ENCODE data around the gene TMEM59L.

DNA sequence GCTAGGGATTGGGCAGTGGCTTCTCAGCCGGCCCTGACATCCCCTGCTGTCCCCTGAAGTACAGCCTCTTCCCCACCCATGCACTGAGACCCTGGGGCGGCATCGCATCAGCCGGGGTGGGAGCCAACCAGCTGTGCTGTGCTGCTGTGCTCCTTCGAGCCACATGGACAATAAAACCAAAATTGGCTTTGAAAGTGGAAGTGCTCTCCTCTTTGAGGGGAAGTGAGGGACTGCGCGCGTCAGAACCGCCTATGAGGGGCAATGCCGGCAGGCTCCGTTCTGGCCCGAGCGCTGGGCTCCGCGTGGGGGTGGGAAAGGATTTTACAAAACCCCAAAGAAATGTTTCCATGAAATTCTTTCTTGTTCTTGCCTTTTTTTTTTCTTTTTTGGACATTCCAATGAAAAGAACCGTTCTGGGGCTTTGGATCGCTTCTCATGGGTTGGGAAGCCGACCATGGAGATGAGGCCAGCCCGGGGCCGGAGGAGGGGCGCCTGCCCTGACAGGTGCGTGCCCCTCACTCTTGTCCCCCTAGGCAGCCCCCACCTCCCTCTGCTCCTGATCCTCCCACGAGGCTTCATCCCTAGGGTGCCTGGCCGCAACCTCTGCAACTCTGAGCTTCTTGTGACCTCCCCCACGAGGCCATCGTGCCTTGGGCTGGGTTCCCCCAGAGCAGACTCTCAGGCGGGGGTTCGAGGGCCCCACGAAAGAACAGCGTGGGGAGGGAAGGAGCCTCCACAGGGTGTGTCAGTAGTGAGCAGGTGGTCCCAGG is 46.8 kb downstream of the TMEM59L start:
- TF ChIP-seq JUN (IDR thresholded peaks at IDR 0.05; ENCODE audit: borderline replicate concordance, low read depth, low read length) (no peak), JUN (CRISPR knock-in tag; IDR thresholded peaks at IDR 0.05; ENCODE audit: borderline replicate concordance) (no peak), RAD21 (CRISPR knock-in tag; conservative IDR thresholded peaks at IDR 0.05 in 1 of 2, IDR thresholded peaks at IDR 0.05 in 1 of 2) (no peak), PYGO2 (tag; IDR thresholded peaks at IDR 0.05) (no peak), LEF1 (IDR thresholded peaks at IDR 0.05) (no peak), EWSR1 (IDR thresholded peaks at IDR 0.05; ENCODE audit: borderline replicate concordance, low read depth, partially characterized antibody) (no peak)
- TF ChIP-seq, protein P1, sequence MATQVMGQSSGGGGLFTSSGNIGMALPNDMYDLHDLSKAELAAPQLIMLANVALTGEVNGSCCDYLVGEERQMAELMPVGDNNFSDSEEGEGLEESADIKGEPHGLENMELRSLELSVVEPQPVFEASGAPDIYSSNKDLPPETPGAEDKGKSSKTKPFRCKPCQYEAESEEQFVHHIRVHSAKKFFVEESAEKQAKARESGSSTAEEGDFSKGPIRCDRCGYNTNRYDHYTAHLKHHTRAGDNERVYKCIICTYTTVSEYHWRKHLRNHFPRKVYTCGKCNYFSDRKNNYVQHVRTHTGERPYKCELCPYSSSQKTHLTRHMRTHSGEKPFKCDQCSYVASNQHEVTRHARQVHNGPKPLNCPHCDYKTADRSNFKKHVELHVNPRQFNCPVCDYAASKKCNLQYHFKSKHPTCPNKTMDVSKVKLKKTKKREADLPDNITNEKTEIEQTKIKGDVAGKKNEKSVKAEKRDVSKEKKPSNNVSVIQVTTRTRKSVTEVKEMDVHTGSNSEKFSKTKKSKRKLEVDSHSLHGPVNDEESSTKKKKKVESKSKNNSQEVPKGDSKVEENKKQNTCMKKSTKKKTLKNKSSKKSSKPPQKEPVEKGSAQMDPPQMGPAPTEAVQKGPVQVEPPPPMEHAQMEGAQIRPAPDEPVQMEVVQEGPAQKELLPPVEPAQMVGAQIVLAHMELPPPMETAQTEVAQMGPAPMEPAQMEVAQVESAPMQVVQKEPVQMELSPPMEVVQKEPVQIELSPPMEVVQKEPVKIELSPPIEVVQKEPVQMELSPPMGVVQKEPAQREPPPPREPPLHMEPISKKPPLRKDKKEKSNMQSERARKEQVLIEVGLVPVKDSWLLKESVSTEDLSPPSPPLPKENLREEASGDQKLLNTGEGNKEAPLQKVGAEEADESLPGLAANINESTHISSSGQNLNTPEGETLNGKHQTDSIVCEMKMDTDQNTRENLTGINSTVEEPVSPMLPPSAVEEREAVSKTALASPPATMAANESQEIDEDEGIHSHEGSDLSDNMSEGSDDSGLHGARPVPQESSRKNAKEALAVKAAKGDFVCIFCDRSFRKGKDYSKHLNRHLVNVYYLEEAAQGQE (IDR thresholded peaks at IDR 0.05; ENCODE audit: borderline replicate concordance): no peak
- TF ChIP-seq, protein P1 (CRISPR knock-in tag; IDR thresholded peaks at IDR 0.05; ENCODE audit: low read depth): no peak
- TF ChIP-seq, protein P2, sequence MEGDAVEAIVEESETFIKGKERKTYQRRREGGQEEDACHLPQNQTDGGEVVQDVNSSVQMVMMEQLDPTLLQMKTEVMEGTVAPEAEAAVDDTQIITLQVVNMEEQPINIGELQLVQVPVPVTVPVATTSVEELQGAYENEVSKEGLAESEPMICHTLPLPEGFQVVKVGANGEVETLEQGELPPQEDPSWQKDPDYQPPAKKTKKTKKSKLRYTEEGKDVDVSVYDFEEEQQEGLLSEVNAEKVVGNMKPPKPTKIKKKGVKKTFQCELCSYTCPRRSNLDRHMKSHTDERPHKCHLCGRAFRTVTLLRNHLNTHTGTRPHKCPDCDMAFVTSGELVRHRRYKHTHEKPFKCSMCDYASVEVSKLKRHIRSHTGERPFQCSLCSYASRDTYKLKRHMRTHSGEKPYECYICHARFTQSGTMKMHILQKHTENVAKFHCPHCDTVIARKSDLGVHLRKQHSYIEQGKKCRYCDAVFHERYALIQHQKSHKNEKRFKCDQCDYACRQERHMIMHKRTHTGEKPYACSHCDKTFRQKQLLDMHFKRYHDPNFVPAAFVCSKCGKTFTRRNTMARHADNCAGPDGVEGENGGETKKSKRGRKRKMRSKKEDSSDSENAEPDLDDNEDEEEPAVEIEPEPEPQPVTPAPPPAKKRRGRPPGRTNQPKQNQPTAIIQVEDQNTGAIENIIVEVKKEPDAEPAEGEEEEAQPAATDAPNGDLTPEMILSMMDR (IDR thresholded peaks at IDR 0.05 in 2 of 3, conservative IDR thresholded peaks at IDR 0.05 in 1 of 3; ENCODE audit: insufficient read depth in 2 of 3, low read depth in 1 of 3, low read length in 3 of 3): no peak
